GM20000 (cell line): Measurements from ENCODE around the gene CCDC82.

ENCODE experiments used
- DNase-seq: peaks from one replicate; pipeline ENCODE4 v3.0.0; 2012; ENCODE audit warnings: low spot score
- CTCF ChIP-seq: IDR thresholded peaks from 2 replicates; pipeline ENCODE4 v1.5.1; 2012; ENCODE audit warnings: mild to moderate bottlenecking, control low read depth; ENCODE audit errors: extremely low read depth, missing control alignments

Gene CCDC82

GRCh38 chr11:96397863-96398262 lies 8.2 kb upstream of the CCDC82 start:
- TF ChIP-seq CTCF: no peak
- no peak for DNase-seq

- TF ChIP-seq CTCF: no peak
- DNase-seq: no peak
Measured at GRCh38 chr11:96396637-96397036, 6.9 kb upstream of the CCDC82 start.

- TF ChIP-seq CTCF: no peak
- DNase-seq: no peak
Measured at GRCh38 chr11:96394773-96395172, 5.1 kb upstream of the CCDC82 start.

GRCh38 chr11:96393753-96394348 lies 4.1 kb upstream of the CCDC82 start:
- DNase-seq: peak; percentile 31

GRCh38 chr11:96391698-96392307 lies 2.1 kb upstream of the CCDC82 start:
- DNase-seq: no peak
- no peak for TF ChIP-seq CTCF

More at GRCh38 chr11:96393753-96394348, 4.1 kb upstream of the CCDC82 start:
- TF ChIP-seq CTCF: peak; percentile 49

GRCh38 chr11:96390488-96390792 lies 728 bp upstream of the CCDC82 start:
- TF ChIP-seq CTCF: no peak
- no peak for DNase-seq

GRCh38 chr11:96388891-96389719 lies 607 bp downstream of the CCDC82 start:
- no peak for TF ChIP-seq CTCF
- DNase-seq: no peak
